Neutrophil (primary cell): ENCODE data around the gene PRKAA1.

Experiments used
- H3K27ac ChIP-seq: fragments of 200-600 bp; sonication (generic); 2 replicates; pipeline ENCODE4 v1.5.1; 2016; ENCODE audit warnings: mild to moderate bottlenecking, moderate library complexity
- H3K27me3 ChIP-seq: fragments of 200-600 bp; sonication (generic); 2 replicates; pipeline ENCODE4 v1.6.0; 2016; ENCODE audit warnings: mild to moderate bottlenecking
- H3K36me3 ChIP-seq: fragments of 200-600 bp; sonication (generic); 2 replicates; pipeline ENCODE4 v1.5.1; 2017
- H3K4me1 ChIP-seq, 2 experiments: fragments of 200-600 bp in 1 of 2; sonication (generic) in 1 of 2; 1 replicate in 1 of 2; 2 replicates in 1 of 2; pipeline versions ENCODE4 v1.5.1 to v1.6.1; 2013 to 2016; ENCODE audit warnings: low read depth in 1 of 2, low read length in 1 of 2, mild to moderate bottlenecking in 1 of 2, moderate library complexity in 1 of 2; ENCODE audit not compliant: control insufficient read depth in 1 of 2, insufficient read depth in 1 of 2
- H3K4me3 ChIP-seq, 2 experiments: fragments of 200-600 bp in 1 of 2; sonication (generic) in 1 of 2; 1 replicate in 1 of 2; 2 replicates in 1 of 2; pipeline ENCODE4 v1.5.1; 2013 to 2016; ENCODE audit warnings: low read depth in 1 of 2, low read length in 1 of 2, mild to moderate bottlenecking in 1 of 2, moderate library complexity in 1 of 2
- H3K9me3 ChIP-seq: fragments of 200-600 bp; sonication (generic); 2 replicates; pipeline ENCODE4 v1.5.1; 2016
- TF ChIP-seq, protein P1 (sequence below): fragments of 200-600 bp; sonication (generic); IDR thresholded peaks from 2 replicates; pipeline ENCODE4 v1.5.1; 2016; ENCODE audit warnings: antibody characterized with exemption

Gene PRKAA1

DNA sequence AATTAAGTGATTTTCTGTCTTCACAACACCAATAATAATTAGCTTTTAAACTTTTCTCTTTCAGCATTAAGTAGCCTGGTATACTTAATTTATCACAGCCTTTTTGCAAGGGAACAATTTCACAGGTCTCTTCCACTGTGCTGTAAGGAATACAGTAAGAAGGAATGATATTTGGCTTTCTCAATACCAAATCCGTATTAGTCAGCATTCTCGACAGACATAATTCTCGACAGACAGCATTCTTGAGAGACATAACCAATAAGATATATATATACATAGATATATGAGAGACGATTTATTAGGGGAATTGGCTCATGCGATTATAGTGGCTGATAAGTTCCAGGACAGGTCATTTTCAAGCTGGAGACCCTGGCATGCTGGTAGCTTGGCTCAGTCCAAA lies 18.0 kb downstream of the PRKAA1 start:
- H3K36me3 ChIP-seq: peaks cover 28% of the 10 kb centered on the region
- no peak overlapping the region for H3K4me3 ChIP-seq
- no peaks in the 10 kb centered on the region for H3K27me3 ChIP-seq
- peak overlapping the region; percentile 70 for H3K27ac ChIP-seq
- peaks cover 60 to 73% of the 10 kb centered on the region in 2 experiments for H3K4me1 ChIP-seq
- H3K9me3 ChIP-seq: no peaks in the 10 kb centered on the region
- TF ChIP-seq, protein P1, sequence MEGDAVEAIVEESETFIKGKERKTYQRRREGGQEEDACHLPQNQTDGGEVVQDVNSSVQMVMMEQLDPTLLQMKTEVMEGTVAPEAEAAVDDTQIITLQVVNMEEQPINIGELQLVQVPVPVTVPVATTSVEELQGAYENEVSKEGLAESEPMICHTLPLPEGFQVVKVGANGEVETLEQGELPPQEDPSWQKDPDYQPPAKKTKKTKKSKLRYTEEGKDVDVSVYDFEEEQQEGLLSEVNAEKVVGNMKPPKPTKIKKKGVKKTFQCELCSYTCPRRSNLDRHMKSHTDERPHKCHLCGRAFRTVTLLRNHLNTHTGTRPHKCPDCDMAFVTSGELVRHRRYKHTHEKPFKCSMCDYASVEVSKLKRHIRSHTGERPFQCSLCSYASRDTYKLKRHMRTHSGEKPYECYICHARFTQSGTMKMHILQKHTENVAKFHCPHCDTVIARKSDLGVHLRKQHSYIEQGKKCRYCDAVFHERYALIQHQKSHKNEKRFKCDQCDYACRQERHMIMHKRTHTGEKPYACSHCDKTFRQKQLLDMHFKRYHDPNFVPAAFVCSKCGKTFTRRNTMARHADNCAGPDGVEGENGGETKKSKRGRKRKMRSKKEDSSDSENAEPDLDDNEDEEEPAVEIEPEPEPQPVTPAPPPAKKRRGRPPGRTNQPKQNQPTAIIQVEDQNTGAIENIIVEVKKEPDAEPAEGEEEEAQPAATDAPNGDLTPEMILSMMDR: no peak

DNA sequence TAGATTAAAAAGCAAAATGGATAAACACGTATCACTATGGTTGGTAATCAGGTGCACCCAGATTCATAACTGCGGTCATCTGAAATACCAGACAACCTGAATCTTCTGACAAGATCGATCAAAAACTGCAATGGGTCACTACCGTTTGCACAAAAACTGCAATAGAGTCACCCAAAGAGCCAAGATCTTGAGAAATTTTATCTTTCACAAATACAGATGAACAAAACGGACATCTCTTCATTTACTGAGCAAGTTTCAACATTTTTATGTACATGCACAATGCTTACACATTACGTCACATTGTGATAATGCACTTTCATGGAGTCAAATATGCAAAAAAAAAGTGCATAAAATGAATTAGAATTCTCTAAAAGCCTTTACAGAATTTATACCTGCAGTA lies 18.6 kb downstream of the PRKAA1 start:
- peak overlapping the region; percentile 70 for H3K27ac ChIP-seq
- H3K36me3 ChIP-seq: peaks cover 34% of the 10 kb centered on the region
- no peaks in the 10 kb centered on the region for H3K27me3 ChIP-seq
- peaks cover 60 to 70% of the 10 kb centered on the region in 2 experiments for H3K4me1 ChIP-seq
- no peaks in the 10 kb centered on the region for H3K9me3 ChIP-seq
- TF ChIP-seq, protein P1: no peak
- H3K4me3 ChIP-seq: no peak overlapping the region

DNA sequence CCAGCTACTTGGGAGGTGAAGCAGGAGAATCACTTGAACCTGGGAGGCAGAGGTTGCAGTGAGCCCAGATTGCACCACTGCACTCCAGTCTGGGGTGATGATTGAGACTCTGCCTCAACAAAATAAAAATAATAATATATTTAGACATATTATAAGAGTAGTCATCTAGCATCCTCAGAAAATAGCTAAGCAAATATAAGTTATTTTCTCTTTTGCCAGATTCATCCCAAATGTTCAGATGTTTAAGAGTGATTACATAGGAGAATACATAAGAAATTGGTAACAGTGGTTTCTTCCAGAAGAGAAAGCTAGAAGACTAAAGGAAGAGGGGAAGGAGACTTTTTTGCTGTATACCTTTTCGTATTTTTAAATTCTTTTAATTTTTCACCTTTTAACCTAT lies 20.0 kb downstream of the PRKAA1 start:
- Histone ChIP-seq H3K9me3 (no peaks in the 10 kb centered on the region), H3K36me3 (peaks cover 34% of the 10 kb centered on the region), H3K27me3 (no peaks in the 10 kb centered on the region), H3K4me3 (no peak overlapping the region), H3K4me1 (peaks cover 60 to 61% of the 10 kb centered on the region in 2 experiments), H3K27ac (no peak overlapping the region)
- TF ChIP-seq, protein P1: no peak

DNA sequence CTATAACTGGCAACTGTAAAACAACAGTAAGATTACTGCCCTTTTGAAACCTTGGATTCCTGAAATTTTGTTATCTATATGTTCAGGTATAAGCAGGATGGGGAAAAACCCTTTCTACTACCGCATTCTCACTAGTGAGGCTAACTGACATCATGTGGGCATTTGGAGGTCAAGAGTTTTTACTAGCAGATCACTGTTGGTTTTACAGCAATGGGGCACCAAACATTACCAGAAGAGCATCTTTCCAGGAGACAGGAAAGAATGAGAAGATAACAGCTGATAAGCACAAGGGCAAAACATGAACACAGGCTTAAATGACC lies 21.6 kb downstream of the PRKAA1 start:
- H3K4me1 ChIP-seq: peaks cover 47% of the 10 kb centered on the region in 2 experiments
- TF ChIP-seq, protein P1: no peak
- no peak overlapping the region for H3K4me3 ChIP-seq
- peaks cover 47% of the 10 kb centered on the region for H3K36me3 ChIP-seq
- peak overlapping the region; percentile 70 for H3K27ac ChIP-seq
- no peaks in the 10 kb centered on the region for H3K9me3 ChIP-seq
- H3K27me3 ChIP-seq: no peaks in the 10 kb centered on the region

DNA sequence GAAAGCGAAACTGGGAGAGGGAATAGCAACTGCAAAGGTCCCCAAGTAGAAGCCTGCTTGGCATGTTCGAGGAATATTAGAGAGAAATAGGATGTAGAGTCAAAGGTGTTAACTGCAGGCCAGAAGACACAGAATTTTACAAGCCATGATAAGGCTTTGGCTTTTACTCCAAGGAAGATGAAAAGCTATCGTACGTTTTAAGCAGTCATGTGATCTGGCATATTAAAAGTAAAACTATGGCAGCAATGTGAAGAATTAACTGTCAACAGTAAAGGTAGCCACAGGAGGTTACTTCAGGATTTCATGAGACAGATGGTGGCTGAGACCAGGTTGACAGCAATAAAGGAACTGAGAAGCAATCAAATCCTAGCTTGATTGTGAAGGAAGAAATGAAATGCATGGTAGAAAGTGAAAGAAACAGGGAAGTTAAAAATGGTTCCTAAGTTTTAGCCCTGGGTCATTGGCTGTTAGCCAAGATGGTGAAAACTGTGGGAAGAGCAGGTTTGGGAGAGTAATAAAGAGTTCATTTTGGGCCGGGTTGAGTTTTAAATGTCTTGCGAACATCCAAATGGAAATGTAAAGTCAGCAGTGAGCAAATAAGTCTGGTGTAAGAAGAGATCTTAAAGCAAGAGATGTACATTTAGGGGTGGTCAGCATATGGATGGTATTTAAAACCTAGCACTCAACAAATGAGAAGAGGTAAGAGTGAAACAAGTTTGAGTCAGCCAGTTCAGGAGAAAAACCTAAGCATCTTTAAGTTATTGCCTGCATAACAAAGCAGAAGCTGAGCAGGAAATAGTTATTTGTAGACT lies 22.1 kb downstream of the PRKAA1 start:
- Histone ChIP-seq H3K4me3 (no peak overlapping the region), H3K27me3 (no peaks in the 10 kb centered on the region), H3K4me1 (peaks cover 41% of the 10 kb centered on the region in 2 experiments), H3K9me3 (no peaks in the 10 kb centered on the region), H3K27ac (peak overlapping the region; percentile 70), H3K36me3 (peaks cover 53% of the 10 kb centered on the region)
- TF ChIP-seq, protein P1: no peak
